ENCODE measurements around the gene TMEM238.
A peak's percentile ranks its signal among the peaks of the same experiment; 100 is the strongest.

The TMEM238 gene

DNA sequence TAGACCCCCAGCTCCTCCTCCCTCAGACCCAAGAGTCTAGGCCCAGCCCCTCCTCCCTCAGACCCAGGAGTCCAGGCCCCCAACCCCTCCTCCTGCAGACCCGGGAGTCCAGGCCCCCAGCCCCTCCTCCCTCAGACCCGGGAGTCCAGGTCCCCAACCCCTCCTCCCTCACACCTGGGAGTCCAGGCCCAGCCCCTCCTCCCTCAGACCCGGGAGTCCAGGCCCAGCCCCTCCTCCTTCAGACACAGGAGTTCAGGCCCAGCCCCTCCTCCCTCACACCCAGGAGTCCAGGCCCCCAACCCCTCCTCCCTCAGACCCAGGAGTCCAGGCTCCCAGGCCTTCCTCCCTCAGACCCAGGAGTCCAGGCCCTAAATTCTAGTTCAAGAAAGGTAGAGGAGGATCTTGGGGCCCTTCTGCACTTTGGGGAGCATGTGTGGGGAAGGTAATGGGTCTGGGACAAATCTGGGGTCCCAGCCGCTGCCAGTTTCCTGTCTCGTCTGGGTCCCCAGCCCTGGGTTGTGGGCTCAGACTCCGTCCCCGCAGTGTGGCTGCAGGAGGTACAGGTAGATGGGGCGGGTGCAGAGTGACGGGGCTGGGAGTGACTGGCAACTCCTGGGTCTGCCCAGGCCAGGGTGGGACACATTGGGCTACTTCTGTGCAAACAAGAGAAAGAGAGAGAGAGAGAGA, 10.6 kb downstream of the TMEM238 start:
- peak overlapping the region; percentile 39 for H3K23ac ChIP-seq (ENCODE audit: low read depth, low read length, poor library complexity)
- no peak overlapping the region for H3K18ac ChIP-seq (ENCODE audit: low read length)
- no peaks in the 10 kb centered on the region for H3K36me3 ChIP-seq (replicated peaks in 1 of 2; ENCODE audit: control insufficient read depth in 2 of 2, insufficient read depth in 2 of 2, low read length in 2 of 2)
- H4K8ac ChIP-seq (ENCODE audit: low read depth, low read length), result no peak overlapping the region
- H3K9me3 ChIP-seq (replicated peaks in 1 of 2; ENCODE audit: control insufficient read depth in 2 of 2, insufficient read depth in 1 of 2, low read depth in 1 of 2, low read length in 2 of 2), result no peaks in the 10 kb centered on the region
- H2BK12ac ChIP-seq (ENCODE audit: low read length), result no peak overlapping the region
- H3K4ac ChIP-seq (ENCODE audit: low read length), result no peak overlapping the region
- WGBS, 2 donors (ENCODE audit: extremely low coverage in 2 of 2, insufficient read length in 2 of 2, insufficient replicate concordance in 1 of 2), result no CpG with 5 or more reads among the region's 9 CpGs
- peak overlapping the region; percentile 87 for H2AFZ ChIP-seq (ENCODE audit: low read length)
- no peak overlapping the region for H3K9ac ChIP-seq (ENCODE audit: low read depth, low read length, poor library complexity)
- peak overlapping the region; percentile 94 for H2AK5ac ChIP-seq (ENCODE audit: low read depth, low read length)
- H3K79me1 ChIP-seq (ENCODE audit: low read depth, low read length), result no peaks in the 10 kb centered on the region
- H3K4me3 ChIP-seq (ENCODE audit: low read length in 2 of 2), result no peak overlapping the region
- H4K91ac ChIP-seq (ENCODE audit: low read depth, low read length, poor library complexity), result no peak overlapping the region
- H3K4me1 ChIP-seq (ENCODE audit: control insufficient read depth in 2 of 2, insufficient read depth in 1 of 2, low read depth in 1 of 2, low read length in 2 of 2), result peaks cover 41 to 47% of the 10 kb centered on the region in 2 donors
- H3K27ac ChIP-seq (replicated peaks; ENCODE audit: low read length), result no peak overlapping the region
- H3K4me2 ChIP-seq (ENCODE audit: insufficient read depth, low read length, poor library complexity, severe bottlenecking), result no peak overlapping the region
- DNase-seq (ENCODE audit: low spot score), result no peak
- peaks cover 8 to 43% (median 23%) of the 10 kb centered on the region in 3 experiments for H3K27me3 ChIP-seq (ENCODE audit: control insufficient read depth in 3 of 3, insufficient read depth in 3 of 3, low read depth in 1 of 3, low read length in 3 of 3)
- H3K14ac ChIP-seq (ENCODE audit: low read length), result no peak overlapping the region
- peak overlapping the region; percentile 1 for H2BK5ac ChIP-seq (ENCODE audit: low read length)
- peak overlapping the region; percentile 93 for H2BK15ac ChIP-seq (ENCODE audit: low read length)
- no peak overlapping the region for H2BK120ac ChIP-seq (ENCODE audit: low read depth, low read length)

GRCh38 chr19:55372316-55373081, 11.6 kb downstream of the TMEM238 start:
- Histone ChIP-seq H3K4me3 (ENCODE audit: low read length in 2 of 2) (no peak overlapping the region), H3K4ac (ENCODE audit: low read length) (peak overlapping the region; percentile 23), H3K9ac (ENCODE audit: low read depth, low read length, poor library complexity) (no peak overlapping the region), H2BK5ac (ENCODE audit: low read length) (no peak overlapping the region), H3K36me3 (replicated peaks in 1 of 2; ENCODE audit: control insufficient read depth in 2 of 2, insufficient read depth in 2 of 2, low read length in 2 of 2) (no peaks in the 10 kb centered on the region), H2BK15ac (ENCODE audit: low read length) (peak overlapping the region; percentile 49), H2BK12ac (ENCODE audit: low read length) (peak overlapping the region; percentile 46), H3K4me1 (ENCODE audit: control insufficient read depth in 2 of 2, insufficient read depth in 1 of 2, low read depth in 1 of 2, low read length in 2 of 2) (peaks cover 35 to 41% of the 10 kb centered on the region in 2 donors), H3K27me3 (ENCODE audit: control insufficient read depth in 3 of 3, insufficient read depth in 3 of 3, low read depth in 1 of 3, low read length in 3 of 3) (peaks cover 8 to 39% (median 26%) of the 10 kb centered on the region in 3 experiments), H2AK5ac (ENCODE audit: low read depth, low read length) (peak overlapping the region; percentile 94), H4K91ac (ENCODE audit: low read depth, low read length, poor library complexity) (no peak overlapping the region), H3K14ac (ENCODE audit: low read length) (peak overlapping the region; percentile 14), H3K23ac (ENCODE audit: low read depth, low read length, poor library complexity) (peak overlapping the region; percentile 91), H3K18ac (ENCODE audit: low read length) (peak overlapping the region; percentile 80), H2BK120ac (ENCODE audit: low read depth, low read length) (peak overlapping the region; percentile 94), H3K9me3 (replicated peaks in 1 of 2; ENCODE audit: control insufficient read depth in 2 of 2, insufficient read depth in 1 of 2, low read depth in 1 of 2, low read length in 2 of 2) (no peaks in the 10 kb centered on the region), H4K8ac (ENCODE audit: low read depth, low read length) (no peak overlapping the region), H2AFZ (ENCODE audit: low read length) (no peak overlapping the region), H3K79me1 (ENCODE audit: low read depth, low read length) (no peaks in the 10 kb centered on the region), H3K27ac (replicated peaks; ENCODE audit: low read length) (no peak overlapping the region), H3K4me2 (ENCODE audit: insufficient read depth, low read length, poor library complexity, severe bottlenecking) (no peak overlapping the region)
- no CpG with 5 or more reads among the region's 24 CpGs for WGBS, 2 donors (ENCODE audit: extremely low coverage in 2 of 2, insufficient read length in 2 of 2, insufficient replicate concordance in 1 of 2)
- no peak for DNase-seq (ENCODE audit: low spot score)

- Histone ChIP-seq H4K91ac (ENCODE audit: low read depth, low read length, poor library complexity) (no peak within 1 kb of the TSS), H3K27ac (replicated peaks; ENCODE audit: low read length) (no peak within 1 kb of the TSS), H3K79me1 (ENCODE audit: low read depth, low read length) (no peaks in the 10 kb centered on the region), H3K4ac (ENCODE audit: low read length) (no peak within 1 kb of the TSS), H3K27me3 (ENCODE audit: control insufficient read depth in 3 of 3, insufficient read depth in 3 of 3, low read depth in 1 of 3, low read length in 3 of 3) (peaks cover 8 to 38% (median 26%) of the 10 kb centered on the region in 3 experiments), H3K4me2 (ENCODE audit: insufficient read depth, low read length, poor library complexity, severe bottlenecking) (peak within 1 kb of the TSS; percentile 83), H3K14ac (ENCODE audit: low read length) (no peak within 1 kb of the TSS), H2BK120ac (ENCODE audit: low read depth, low read length) (peak within 1 kb of the TSS; percentile 96), H3K36me3 (replicated peaks in 1 of 2; ENCODE audit: control insufficient read depth in 2 of 2, insufficient read depth in 2 of 2, low read length in 2 of 2) (no peaks in the 10 kb centered on the region), H3K4me1 (ENCODE audit: control insufficient read depth in 2 of 2, insufficient read depth in 1 of 2, low read depth in 1 of 2, low read length in 2 of 2) (peaks cover 23 to 28% of the 10 kb centered on the region in 2 donors), H3K18ac (ENCODE audit: low read length) (peak within 1 kb of the TSS; percentile 94), H3K9ac (ENCODE audit: low read depth, low read length, poor library complexity) (peak within 1 kb of the TSS; percentile 70), H4K8ac (ENCODE audit: low read depth, low read length) (no peak within 1 kb of the TSS), H2AFZ (ENCODE audit: low read length) (peak within 1 kb of the TSS; percentile 97), H3K23ac (ENCODE audit: low read depth, low read length, poor library complexity) (peak within 1 kb of the TSS; percentile 65), H3K9me3 (replicated peaks in 1 of 2; ENCODE audit: control insufficient read depth in 2 of 2, insufficient read depth in 1 of 2, low read depth in 1 of 2, low read length in 2 of 2) (no peaks in the 10 kb centered on the region), H2BK12ac (ENCODE audit: low read length) (peak within 1 kb of the TSS; percentile 49), H3K4me3 (ENCODE audit: low read length in 2 of 2) (peak within 1 kb of the TSS; percentile 40 to 79), H2BK15ac (ENCODE audit: low read length) (peak within 1 kb of the TSS; percentile 99), H2BK5ac (ENCODE audit: low read length) (peak within 1 kb of the TSS; percentile 35), H2AK5ac (ENCODE audit: low read depth, low read length) (peak within 1 kb of the TSS; percentile 94)
- no peak for DNase-seq (ENCODE audit: low spot score)
- no CpG with 5 or more reads among the region's 32 CpGs for WGBS, 2 donors (ENCODE audit: extremely low coverage in 2 of 2, insufficient read length in 2 of 2, insufficient replicate concordance in 1 of 2)
These were observed 13.6 kb downstream of the TMEM238 start, which contains the start of gene IL11 for GRCh38 chr19:55370305-55370988. Gene IL11, minus strand, starts transcription at chr19:55370463. Its CDS starts 153 bp downstream, at chr19:55370310.

Data from neuronal stem cell (in vitro differentiated cells).